Measurements from ENCODE around the gene CHST5. TPM values are rescaled to one million over a fixed set of nuclear protein-coding genes. Genes with fewer than 3 reads are reported as not detected.

The CHST5 gene
- total RNA-seq, 5 donors from 2014 or later (not counting 1 experiment from before 2014, with no cell fraction given), result 0.09 TPM; not detected in 4

- Mint-ChIP-seq H3K4me3 (no peak overlapping the region), H3K27ac (no peak overlapping the region), H3K27me3 (peaks cover 9 to 19% of the 10 kb centered on the region in 2 donors), H3K4me1 (no peaks in the 10 kb centered on the region), H3K36me3 (no peaks in the 10 kb centered on the region), H3K9me3 (no peaks in the 10 kb centered on the region)
- no peak for DNase-seq
- 60% methylated on average over 1 of the region's 2 CpGs for WGBS (ENCODE audit: insufficient coverage)
- Histone ChIP-seq H3K4me3 (ENCODE audit: control insufficient read depth in 1 of 2, extremely low read depth in 1 of 2, low read length in 1 of 2) (no peak overlapping the region), H3K9me3 (no peaks in the 10 kb centered on the region), H3K4me1 (ENCODE audit: control insufficient read depth in 1 of 2, extremely low read depth in 1 of 2, insufficient read depth in 2 of 2, low read length in 2 of 2) (no peaks in the 10 kb centered on the region), H3K36me3 (ENCODE audit: control insufficient read depth in 2 of 2, extremely low read depth in 1 of 2, insufficient read depth in 1 of 2, low read length in 1 of 2) (no peaks in the 10 kb centered on the region), H3K27ac (ENCODE audit: low read length) (no peak overlapping the region), H3K27me3 (replicated peaks in 1 of 2; ENCODE audit: control insufficient read depth in 2 of 2, extremely low read depth in 1 of 2, insufficient read depth in 2 of 2, low read length in 1 of 2) (peaks cover 0 to 21% of the 10 kb centered on the region in 2 experiments)
- ChIA-PET CTCF (interaction anchor here in 1 of 2 donors (0.6 kb wide), 1 partner anchor 186 kb away, joined by 3 read pairs; no protein-coding TSS in a partner anchor), POLR2A (no interaction called here)
- ATAC-seq (replicated peaks in 1 of 4), result no peak
Measured at GRCh38 chr16:75486676-75487313, 49.1 kb downstream of the CHST5 start.

GRCh38 chr16:75486014-75486675 lies 49.8 kb downstream of the CHST5 start:
- ATAC-seq (replicated peaks in 1 of 4) (no peak), DNase-seq (no peak)
- Mint-ChIP-seq H3K4me1 (no peaks in the 10 kb centered on the region), H3K9me3 (no peaks in the 10 kb centered on the region), H3K27ac (no peak overlapping the region), H3K27me3 (peaks cover 9 to 23% of the 10 kb centered on the region in 2 donors), H3K36me3 (no peaks in the 10 kb centered on the region), H3K4me3 (no peak overlapping the region)
- WGBS (ENCODE audit: insufficient coverage), result 78% methylated on average over 9 of the region's 9 CpGs
- H3K9me3 ChIP-seq, result no peaks in the 10 kb centered on the region
- H3K36me3 ChIP-seq (ENCODE audit: control insufficient read depth in 2 of 2, extremely low read depth in 1 of 2, insufficient read depth in 1 of 2, low read length in 1 of 2), result no peaks in the 10 kb centered on the region
- CTCF ChIA-PET, result no interaction called here
- POLR2A ChIA-PET, result no interaction called here
- H3K27ac ChIP-seq (ENCODE audit: low read length), result no peak overlapping the region
- H3K4me1 ChIP-seq (ENCODE audit: control insufficient read depth in 1 of 2, extremely low read depth in 1 of 2, insufficient read depth in 2 of 2, low read length in 2 of 2), result no peaks in the 10 kb centered on the region
- peaks cover 0 to 23% of the 10 kb centered on the region in 2 experiments for H3K27me3 ChIP-seq (replicated peaks in 1 of 2; ENCODE audit: control insufficient read depth in 2 of 2, extremely low read depth in 1 of 2, insufficient read depth in 2 of 2, low read length in 1 of 2)
- H3K4me3 ChIP-seq (ENCODE audit: control insufficient read depth in 1 of 2, extremely low read depth in 1 of 2, low read length in 1 of 2), result no peak overlapping the region

DNA sequence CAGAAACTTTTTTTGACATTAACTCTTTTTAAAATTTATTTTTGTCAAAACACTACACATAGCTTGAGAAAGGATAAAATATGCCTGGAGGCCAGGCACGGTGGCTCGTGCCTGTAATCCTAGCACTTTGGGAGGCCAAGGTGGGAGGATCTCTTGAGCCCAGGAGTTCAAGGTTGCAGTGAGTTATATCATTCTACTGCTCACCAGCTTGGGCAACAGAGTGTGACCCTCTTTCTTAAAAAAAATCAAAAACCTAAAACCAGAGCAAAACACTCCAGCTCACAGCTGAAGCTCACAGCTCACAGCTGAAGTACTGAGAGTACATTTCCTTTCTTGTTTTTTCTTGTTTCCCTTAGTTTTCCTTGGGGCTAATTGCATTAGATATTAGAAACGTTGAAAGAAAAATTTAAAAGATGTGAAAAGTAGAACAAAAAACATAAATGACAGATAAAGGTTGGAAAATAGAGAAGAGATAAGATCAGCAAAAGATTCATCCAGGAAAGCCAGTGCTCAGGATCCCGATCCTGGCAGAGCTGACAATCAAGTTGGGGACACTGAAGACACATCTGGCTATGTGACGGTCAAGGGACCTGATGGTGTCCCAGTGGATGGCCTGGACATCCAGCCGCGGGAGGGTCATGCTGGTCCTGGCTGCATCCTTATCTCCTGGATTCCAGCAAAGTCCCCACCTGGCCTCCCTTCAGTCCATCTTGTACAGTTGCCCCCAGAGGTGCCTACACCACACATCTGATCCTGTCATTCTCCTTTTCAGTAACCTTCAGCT lies 50.5 kb downstream of the CHST5 start:
- no peaks in the 10 kb centered on the region for H3K9me3 Mint-ChIP-seq
- CTCF ChIA-PET, result no interaction called here
- H3K36me3 Mint-ChIP-seq, result no peaks in the 10 kb centered on the region

DNA sequence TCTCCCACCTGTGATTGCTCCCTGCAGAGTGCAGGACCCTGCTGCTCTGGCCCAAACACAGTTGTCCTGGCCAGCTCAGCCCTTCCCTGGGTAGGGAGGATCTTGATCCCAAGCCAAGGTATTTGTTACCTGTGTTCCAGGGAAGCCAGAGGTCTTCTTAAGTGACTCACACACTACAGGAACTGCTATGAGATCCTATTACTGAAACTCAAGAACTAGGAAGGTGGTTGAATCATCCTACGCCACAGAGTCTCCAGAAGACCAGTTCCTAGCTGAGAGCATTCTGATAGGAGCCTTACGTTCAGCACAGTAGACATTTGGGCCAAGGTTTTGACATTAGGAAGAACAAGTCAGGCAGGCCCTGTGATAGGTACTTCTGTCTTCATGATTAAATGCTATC lies 52.7 kb downstream of the CHST5 start:
- WGBS (ENCODE audit: insufficient coverage), result 84% methylated on average over 2 of the region's 2 CpGs
- no peaks in the 10 kb centered on the region for H3K9me3 Mint-ChIP-seq
- H3K9me3 ChIP-seq, result no peaks in the 10 kb centered on the region
- no peaks in the 10 kb centered on the region for H3K36me3 Mint-ChIP-seq
- ChIA-PET POLR2A (no interaction called here), CTCF (no interaction called here)
- peaks cover 0 to 27% of the 10 kb centered on the region in 2 experiments for H3K27me3 ChIP-seq (replicated peaks in 1 of 2; ENCODE audit: control insufficient read depth in 2 of 2, extremely low read depth in 1 of 2, insufficient read depth in 2 of 2, low read length in 1 of 2)
- no peaks in the 10 kb centered on the region for H3K4me1 ChIP-seq (ENCODE audit: control insufficient read depth in 1 of 2, extremely low read depth in 1 of 2, insufficient read depth in 2 of 2, low read length in 2 of 2)
- no peaks in the 10 kb centered on the region for H3K36me3 ChIP-seq (ENCODE audit: control insufficient read depth in 2 of 2, extremely low read depth in 1 of 2, insufficient read depth in 1 of 2, low read length in 1 of 2)
- no peak for ATAC-seq (replicated peaks in 1 of 4)
- H3K4me3 Mint-ChIP-seq, result no peak overlapping the region
- H3K27ac ChIP-seq (ENCODE audit: low read length), result no peak overlapping the region
- no peaks in the 10 kb centered on the region for H3K4me1 Mint-ChIP-seq
- no peak for DNase-seq
- H3K27ac Mint-ChIP-seq, result no peak overlapping the region
- H3K27me3 Mint-ChIP-seq, result peaks cover 13 to 24% of the 10 kb centered on the region in 2 donors
- H3K4me3 ChIP-seq (ENCODE audit: control insufficient read depth in 1 of 2, extremely low read depth in 1 of 2, low read length in 1 of 2), result no peak overlapping the region

More for the DNA sequence above, 50.5 kb downstream of the CHST5 start:
- Histone ChIP-seq H3K4me3 (ENCODE audit: control insufficient read depth in 1 of 2, extremely low read depth in 1 of 2, low read length in 1 of 2) (no peak overlapping the region), H3K36me3 (ENCODE audit: control insufficient read depth in 2 of 2, extremely low read depth in 1 of 2, insufficient read depth in 1 of 2, low read length in 1 of 2) (no peaks in the 10 kb centered on the region), H3K4me1 (ENCODE audit: control insufficient read depth in 1 of 2, extremely low read depth in 1 of 2, insufficient read depth in 2 of 2, low read length in 2 of 2) (no peaks in the 10 kb centered on the region), H3K9me3 (no peaks in the 10 kb centered on the region), H3K27ac (ENCODE audit: low read length) (no peak overlapping the region), H3K27me3 (replicated peaks in 1 of 2; ENCODE audit: control insufficient read depth in 2 of 2, extremely low read depth in 1 of 2, insufficient read depth in 2 of 2, low read length in 1 of 2) (peaks cover 0 to 27% of the 10 kb centered on the region in 2 experiments)
- ATAC-seq (replicated peaks in 1 of 4), result no peak
- Mint-ChIP-seq H3K27me3 (peaks cover 9 to 23% of the 10 kb centered on the region in 2 donors), H3K27ac (no peak overlapping the region), H3K4me3 (no peak overlapping the region), H3K4me1 (no peaks in the 10 kb centered on the region)
- no peak for DNase-seq
- WGBS (ENCODE audit: insufficient coverage), result 72% methylated on average over 5 of the region's 7 CpGs
- POLR2A ChIA-PET, result no interaction called here

GRCh38 chr16:75482434-75483205 lies 53.3 kb downstream of the CHST5 start:
- Histone ChIP-seq H3K36me3 (ENCODE audit: control insufficient read depth in 2 of 2, extremely low read depth in 1 of 2, insufficient read depth in 1 of 2, low read length in 1 of 2) (no peaks in the 10 kb centered on the region), H3K9me3 (no peaks in the 10 kb centered on the region), H3K4me3 (ENCODE audit: control insufficient read depth in 1 of 2, extremely low read depth in 1 of 2, low read length in 1 of 2) (no peak overlapping the region), H3K27me3 (replicated peaks in 1 of 2; ENCODE audit: control insufficient read depth in 2 of 2, extremely low read depth in 1 of 2, insufficient read depth in 2 of 2, low read length in 1 of 2) (peaks cover 0 to 27% of the 10 kb centered on the region in 2 experiments), H3K27ac (ENCODE audit: low read length) (no peak overlapping the region), H3K4me1 (ENCODE audit: control insufficient read depth in 1 of 2, extremely low read depth in 1 of 2, insufficient read depth in 2 of 2, low read length in 2 of 2) (no peaks in the 10 kb centered on the region)
- no peak for DNase-seq
- Mint-ChIP-seq H3K36me3 (no peaks in the 10 kb centered on the region), H3K27me3 (peaks cover 19 to 25% of the 10 kb centered on the region in 2 donors), H3K9me3 (no peaks in the 10 kb centered on the region), H3K27ac (no peak overlapping the region), H3K4me1 (no peaks in the 10 kb centered on the region), H3K4me3 (no peak overlapping the region)
- ATAC-seq (replicated peaks in 1 of 4), result no peak
- WGBS (ENCODE audit: insufficient coverage), result 75% methylated on average over 11 of the region's 14 CpGs
- POLR2A ChIA-PET, result no interaction called here
- CTCF ChIA-PET, result interaction anchor here in 1 of 2 donors (1.0 kb wide), 1 partner anchor 11 kb away, joined by 3 read pairs; no protein-coding TSS in a partner anchor

GRCh38 chr16:75481475-75481874 lies 54.4 kb downstream of the CHST5 start:
- H3K9me3 Mint-ChIP-seq, result no peaks in the 10 kb centered on the region
- H3K4me3 Mint-ChIP-seq, result no peak overlapping the region
- H3K27ac ChIP-seq (ENCODE audit: low read length), result no peak overlapping the region
- ChIA-PET POLR2A (no interaction called here), CTCF (interaction anchor here in 1 of 2 donors (1.0 kb wide), 1 partner anchor 10 kb away, joined by 3 read pairs; no protein-coding TSS in a partner anchor)
- H3K4me3 ChIP-seq (ENCODE audit: control insufficient read depth in 1 of 2, extremely low read depth in 1 of 2, low read length in 1 of 2), result no peak overlapping the region
- 86% methylated on average over 7 of the region's 7 CpGs for WGBS (ENCODE audit: insufficient coverage)
- H3K4me1 ChIP-seq (ENCODE audit: control insufficient read depth in 1 of 2, extremely low read depth in 1 of 2, insufficient read depth in 2 of 2, low read length in 2 of 2), result no peaks in the 10 kb centered on the region
- H3K27me3 Mint-ChIP-seq, result peaks cover 23 to 30% of the 10 kb centered on the region in 2 donors
- H3K9me3 ChIP-seq, result no peaks in the 10 kb centered on the region
- peaks cover 0 to 27% of the 10 kb centered on the region in 2 experiments for H3K27me3 ChIP-seq (replicated peaks in 1 of 2; ENCODE audit: control insufficient read depth in 2 of 2, extremely low read depth in 1 of 2, insufficient read depth in 2 of 2, low read length in 1 of 2)
- H3K36me3 Mint-ChIP-seq, result no peaks in the 10 kb centered on the region
- H3K27ac Mint-ChIP-seq, result no peak overlapping the region
- ATAC-seq (replicated peaks in 1 of 4), result no peak
- DNase-seq, result no peak
- H3K4me1 Mint-ChIP-seq, result no peaks in the 10 kb centered on the region
- no peaks in the 10 kb centered on the region for H3K36me3 ChIP-seq (ENCODE audit: control insufficient read depth in 2 of 2, extremely low read depth in 1 of 2, insufficient read depth in 1 of 2, low read length in 1 of 2)
